OCI-LY3 (cell line): ENCODE data around the gene ETV7.

Source experiments
- EZH2phosphoT487 ChIP-seq: fragments of 200-600 bp; shearing (Covaris generic); IDR thresholded peaks from 2 replicates; pipeline ENCODE4 v1.6.1; 2018; ENCODE audit warnings: antibody characterized with exemption, mixed run types, low read depth
- TF ChIP-seq, protein P1 (sequence below): fragments of 200-600, 300-600 bp; sonication (generic); IDR thresholded peaks from 2 replicates; pipeline ENCODE4 v1.5.1; 2014; ENCODE audit warnings: antibody characterized with exemption, low read length, low read depth

DNA sequence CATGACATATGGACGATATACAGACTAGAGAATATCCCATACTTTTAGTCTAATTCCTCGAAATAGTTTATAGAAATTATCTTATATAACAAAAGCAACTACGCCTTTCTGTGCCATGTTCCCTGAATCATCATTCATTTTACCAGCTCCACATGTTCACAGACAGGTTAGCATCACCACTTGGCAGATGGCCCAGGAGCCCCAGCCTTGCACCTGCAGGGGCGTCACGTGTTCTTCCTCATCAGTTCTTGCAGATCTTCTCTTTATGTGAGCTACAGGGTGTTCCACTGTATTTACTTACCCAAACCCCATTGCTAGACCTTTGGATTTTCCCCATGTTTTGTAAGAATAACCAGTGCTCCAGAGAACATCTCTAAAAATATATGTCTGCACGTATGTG, 38.2 kb downstream of the ETV7 start:
- TF ChIP-seq, protein P1, sequence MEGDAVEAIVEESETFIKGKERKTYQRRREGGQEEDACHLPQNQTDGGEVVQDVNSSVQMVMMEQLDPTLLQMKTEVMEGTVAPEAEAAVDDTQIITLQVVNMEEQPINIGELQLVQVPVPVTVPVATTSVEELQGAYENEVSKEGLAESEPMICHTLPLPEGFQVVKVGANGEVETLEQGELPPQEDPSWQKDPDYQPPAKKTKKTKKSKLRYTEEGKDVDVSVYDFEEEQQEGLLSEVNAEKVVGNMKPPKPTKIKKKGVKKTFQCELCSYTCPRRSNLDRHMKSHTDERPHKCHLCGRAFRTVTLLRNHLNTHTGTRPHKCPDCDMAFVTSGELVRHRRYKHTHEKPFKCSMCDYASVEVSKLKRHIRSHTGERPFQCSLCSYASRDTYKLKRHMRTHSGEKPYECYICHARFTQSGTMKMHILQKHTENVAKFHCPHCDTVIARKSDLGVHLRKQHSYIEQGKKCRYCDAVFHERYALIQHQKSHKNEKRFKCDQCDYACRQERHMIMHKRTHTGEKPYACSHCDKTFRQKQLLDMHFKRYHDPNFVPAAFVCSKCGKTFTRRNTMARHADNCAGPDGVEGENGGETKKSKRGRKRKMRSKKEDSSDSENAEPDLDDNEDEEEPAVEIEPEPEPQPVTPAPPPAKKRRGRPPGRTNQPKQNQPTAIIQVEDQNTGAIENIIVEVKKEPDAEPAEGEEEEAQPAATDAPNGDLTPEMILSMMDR, result no peak
- no peak for TF ChIP-seq EZH2phosphoT487
